Adrenal gland (tissue), 12 donors: ENCODE results near the gene HOXD9. TPM values are rescaled to one million over a fixed set of nuclear protein-coding genes. Genes with fewer than 3 reads are reported as not detected.

Source experiments
- DNase-seq, 7 donors: peaks; one replicate each; pipeline ENCODE4 v3.0.0-alpha.2; 2019 to 2020
- H3K27ac ChIP-seq, 5 donors: fragments of 200-600 bp; sonication (generic) in 4 of 5; 1 replicate in 3 of 5; 2 replicates in 2 of 5; pipeline versions ENCODE4 v1.5.1 to v1.8.0; 2016 to 2020; ENCODE audit warnings: mild to moderate bottlenecking in 1 of 5
- H3K27me3 ChIP-seq: fragments of 200-600 bp; 2 replicates; pipeline ENCODE4 v1.8.0; 2021
- H3K36me3 ChIP-seq, 2 donors: fragments of 200-600 bp; replicated peaks in 1 of 2; 1 replicate in 1 of 2; 2 replicates in 1 of 2; pipeline versions ENCODE4 v1.5.1 to v1.8.0; 2018 to 2022
- H3K4me1 ChIP-seq, 2 donors: fragments of 200-600 bp; replicated peaks in 1 of 2; 1 replicate in 1 of 2; 2 replicates in 1 of 2; pipeline versions ENCODE4 v1.5.1 to v1.8.0; 2018 to 2021
- H3K4me3 ChIP-seq, 4 donors: fragments of 200-600 bp; sonication (generic) in 3 of 4; one replicate each; pipeline ENCODE4 v1.5.1; 2016 to 2018
- H3K9me3 ChIP-seq, 3 donors: fragments of 200-600 bp; sonication (generic) in 1 of 3; replicated peaks in 1 of 3; 1 replicate in 2 of 3; 2 replicates in 1 of 3; pipeline versions ENCODE4 v1.5.1 to v1.8.0; 2016 to 2021
- POLR2A ChIP-seq, 2 donors: fragments of 450-650 bp; IDR thresholded peaks; one replicate each; pipeline ENCODE4 v1.6.1; 2017; ENCODE audit warnings: antibody characterized with exemption in 2 of 2, mild to moderate bottlenecking in 2 of 2, moderate library complexity in 1 of 2
- WGBS, 4 donors: extraction: QIAGEN DNeasy Blood & Tissue Kit in 2 of 4; methylation state at CpG; one replicate each; pipeline versions ENCODE4 v1.1.5 to v1.1.7; 2013 to 2017; 5-methylcytosine and 5-hydroxymethylcytosine counted together
- intact Hi-C, 2 donors: fragments of 100-400 bp; cut with DNase I; formaldehyde crosslinking; loops; one replicate each; pipeline versions ENCODE4 v1.14.1 to v1.15.0; 2022 to 2023
- polyA plus RNA-seq, 3 donors: library from polyadenylated mRNA; stranded (reverse); fragments of 200-250 nt in 2 of 3; fragments of 350-450 nt in 1 of 3; fragmentation: Illumina TruSeq in 1 of 3; extraction: RNeasy Lipid Tissue Mini Kit (QIAGEN cat#74804) in 1 of 3; gene quantifications; one replicate each; pipeline ENCODE4 v1.2.3, GENCODE V29; 2013 to 2014
- total RNA-seq, 9 donors: library from RNA; depleted of rRNA in 4 of 9; stranded (reverse); fragments of >200 nt in 4 of 9; fragments of 120-200 nt in 1 of 9; fragmentation: NEBNext Ultra II Directional in 1 of 9; extraction: Animal tissue kit (Norgen Biotek cat#: 25700) in 1 of 9; gene quantifications; one replicate each; pipeline versions ENCODE4 v1.1.0 to v1.2.4, GENCODE V29; 2013 to 2023
- TF ChIP-seq, protein P1 (sequence below), 6 experiments: fragments of 450-650 bp in 4 of 6; fragments of 200-600 bp in 2 of 6; sonication (generic) in 1 of 6; IDR thresholded peaks; 1 replicate in 5 of 6; 2 replicates in 1 of 6; pipeline versions ENCODE4 v1.5.1 to v1.8.0; 2016 to 2021; ENCODE audit warnings: antibody characterized with exemption in 6 of 6, mild to moderate bottlenecking in 2 of 6, moderate library complexity in 1 of 6
- donor health status: healthy with polysubstance abuse.
- donor health status: Bipolar disorder and iron deficiency.
- donor health status: DM: yes; HTN: yes; CAD: no.
- donor health status: DM: no; HTN: no; CAD: no.
- donor health status: DM: no; HTN: no; CAD: no.
- donor health status: DM: yes; HTN: yes; CAD: no.

HOXD9 gene
- total and polyA plus RNA-seq, 12 donors: 2.4 to 35.6 (median 7.5) TPM

DNA sequence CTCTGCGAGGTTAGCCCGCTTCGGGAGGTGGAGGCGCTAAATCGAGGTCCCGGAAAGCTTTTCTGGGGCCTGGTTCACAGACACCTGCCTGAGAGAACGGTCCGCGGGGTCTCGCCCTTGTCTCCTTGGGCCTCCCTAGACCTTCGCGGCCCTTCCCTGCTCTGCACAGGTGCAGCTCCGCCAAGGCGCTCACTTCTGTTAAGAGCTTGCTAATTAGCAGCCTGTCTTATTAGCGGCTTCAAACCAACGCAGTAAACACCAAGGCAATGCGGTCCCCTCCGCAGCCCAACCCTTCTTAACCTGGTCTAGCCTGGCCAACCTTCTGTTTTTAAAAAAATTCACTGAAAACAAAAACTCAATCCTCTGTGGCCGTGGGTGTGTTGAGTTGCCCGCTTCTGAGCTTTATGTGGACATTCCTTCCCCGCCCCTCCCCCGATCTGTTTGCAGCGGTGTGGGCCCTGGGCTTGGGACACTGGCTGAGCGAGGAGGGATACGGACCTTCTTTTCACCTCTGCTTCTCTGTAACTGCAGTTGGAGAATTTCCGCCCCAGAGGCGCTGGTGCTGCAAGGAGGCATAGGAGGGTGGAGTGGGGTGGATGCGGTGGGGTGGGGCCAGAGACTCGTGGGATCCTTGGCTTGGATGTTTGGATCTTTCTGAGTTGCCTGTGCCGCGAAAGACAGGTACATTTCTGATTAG is 25.4 kb downstream of the HOXD9 start:
- TF ChIP-seq, protein P1, sequence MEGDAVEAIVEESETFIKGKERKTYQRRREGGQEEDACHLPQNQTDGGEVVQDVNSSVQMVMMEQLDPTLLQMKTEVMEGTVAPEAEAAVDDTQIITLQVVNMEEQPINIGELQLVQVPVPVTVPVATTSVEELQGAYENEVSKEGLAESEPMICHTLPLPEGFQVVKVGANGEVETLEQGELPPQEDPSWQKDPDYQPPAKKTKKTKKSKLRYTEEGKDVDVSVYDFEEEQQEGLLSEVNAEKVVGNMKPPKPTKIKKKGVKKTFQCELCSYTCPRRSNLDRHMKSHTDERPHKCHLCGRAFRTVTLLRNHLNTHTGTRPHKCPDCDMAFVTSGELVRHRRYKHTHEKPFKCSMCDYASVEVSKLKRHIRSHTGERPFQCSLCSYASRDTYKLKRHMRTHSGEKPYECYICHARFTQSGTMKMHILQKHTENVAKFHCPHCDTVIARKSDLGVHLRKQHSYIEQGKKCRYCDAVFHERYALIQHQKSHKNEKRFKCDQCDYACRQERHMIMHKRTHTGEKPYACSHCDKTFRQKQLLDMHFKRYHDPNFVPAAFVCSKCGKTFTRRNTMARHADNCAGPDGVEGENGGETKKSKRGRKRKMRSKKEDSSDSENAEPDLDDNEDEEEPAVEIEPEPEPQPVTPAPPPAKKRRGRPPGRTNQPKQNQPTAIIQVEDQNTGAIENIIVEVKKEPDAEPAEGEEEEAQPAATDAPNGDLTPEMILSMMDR (IDR thresholded peaks at IDR 0.05): no peak
- TF ChIP-seq POLR2A (IDR thresholded peaks at IDR 0.05): no peak
- Histone ChIP-seq H3K4me3 (no peak overlapping the region), H3K9me3 (no peaks in the 10 kb centered on the region), H3K4me1 (peaks cover 0 to 7% of the 10 kb centered on the region in 2 donors), H3K27me3 (no peaks in the 10 kb centered on the region), H3K27ac (no peak overlapping the region), H3K36me3 (peaks cover 0 to 4% of the 10 kb centered on the region in 2 donors)
- WGBS, 4 donors: 68 to 74% (median 69%) methylated on average over 23 to 31 of the region's 31 CpGs
- DNase-seq: peak in 3 of 7 donors; percentile 9 to 50 (median 13)
- intact Hi-C loops: loop anchor here in 1 of 2 donors (5.0 kb wide), 1 partner anchor 409 kb away; no protein-coding TSS in a partner anchor

GRCh38 chr2:176148751-176149421 is 26.4 kb downstream of the HOXD9 start:
- Histone ChIP-seq H3K4me3 (no peak overlapping the region), H3K36me3 (peaks cover 0 to 13% of the 10 kb centered on the region in 2 donors), H3K27ac (no peak overlapping the region), H3K9me3 (no peaks in the 10 kb centered on the region), H3K4me1 (peaks cover 0 to 7% of the 10 kb centered on the region in 2 donors), H3K27me3 (no peaks in the 10 kb centered on the region)
- 78 to 91% (median 84%) methylated on average over 11 of the region's 11 CpGs for WGBS, 4 donors
- intact Hi-C loops: loop anchor here in 1 of 2 donors (5.0 kb wide), 1 partner anchor 408 kb away; no protein-coding TSS in a partner anchor
- peak in 1 of 7 donors; percentile 41 for DNase-seq
- TF ChIP-seq, protein P1 (IDR thresholded peaks at IDR 0.05): no peak
- TF ChIP-seq POLR2A (IDR thresholded peaks at IDR 0.05): no peak

- Histone ChIP-seq H3K36me3 (peaks cover 0 to 19% of the 10 kb centered on the region in 2 donors), H3K9me3 (no peaks in the 10 kb centered on the region), H3K27me3 (no peaks in the 10 kb centered on the region), H3K4me1 (peaks cover 0 to 7% of the 10 kb centered on the region in 2 donors), H3K4me3 (no peak overlapping the region), H3K27ac (no peak overlapping the region)
- intact Hi-C loops: loop anchor here in 1 of 2 donors (5.0 kb wide), 1 partner anchor 408 kb away; no protein-coding TSS in a partner anchor
- 71 to 82% (median 74%) methylated on average over 15 to 22 of the region's 22 CpGs for WGBS, 4 donors
- TF ChIP-seq POLR2A (IDR thresholded peaks at IDR 0.05): no peak
- TF ChIP-seq, protein P1 (IDR thresholded peaks at IDR 0.05): no peak
- DNase-seq: peak in 1 of 7 donors; percentile 42
Observed at GRCh38 chr2:176149481-176149938, 27.0 kb downstream of the HOXD9 start.

GRCh38 chr2:176149939-176150583 is 27.5 kb downstream of the HOXD9 start:
- intact Hi-C loops: loop anchor here in 1 of 2 donors (5.0 kb wide), 1 partner anchor 407 kb away; no protein-coding TSS in a partner anchor
- no peak overlapping the region for H3K27ac ChIP-seq

More at GRCh38 chr2:176149939-176150583, 27.5 kb downstream of the HOXD9 start:
- 80 to 82% (median 80%) methylated on average over 24 of the region's 24 CpGs for WGBS, 4 donors
- no peak overlapping the region for H3K4me3 ChIP-seq
- peaks cover 0 to 7% of the 10 kb centered on the region in 2 donors for H3K4me1 ChIP-seq
- no peaks in the 10 kb centered on the region for H3K27me3 ChIP-seq
- H3K36me3 ChIP-seq: peaks cover 0 to 25% of the 10 kb centered on the region in 2 donors
- no peak for TF ChIP-seq POLR2A (IDR thresholded peaks at IDR 0.05)
- TF ChIP-seq, protein P1 (IDR thresholded peaks at IDR 0.05): no peak
- DNase-seq: peak in 1 of 7 donors; percentile 42
- H3K9me3 ChIP-seq: no peaks in the 10 kb centered on the region
